ENCODE measurements around the gene TBKBP1. TPM values are rescaled to one million over a fixed set of nuclear protein-coding genes. Genes with fewer than 3 reads are reported as not detected.

Gene TBKBP1
- total RNA-seq, 1 experiment from 2014 or later: 33.2 TPM

- H3K9me3 Mint-ChIP-seq: peaks cover 8 to 22% of the 10 kb centered on the region in 2 experiments
- H2BK15ac ChIP-seq (ENCODE audit: low read depth, low read length): no peak overlapping the region
- no peak overlapping the region for H3K4me3 Mint-ChIP-seq
- no peak for TF ChIP-seq CTCF (conservative IDR thresholded peaks at IDR 0.05)
- H2AFZ ChIP-seq (ENCODE audit: low read length): no peak overlapping the region
- H3K14ac ChIP-seq (ENCODE audit: insufficient read depth, low read length): no peak overlapping the region
- no peak for DNase-seq
- H3K27me3 ChIP-seq (ENCODE audit: insufficient read depth, low read length): no peaks in the 10 kb centered on the region
- no peak overlapping the region for H3K27ac ChIP-seq (ENCODE audit: insufficient read length, low read depth, low read length)
- WGBS (ENCODE audit: extremely low coverage, insufficient read length, low lambda C conversion rate): no CpG with 5 or more reads among the region's 5 CpGs
- no peaks in the 10 kb centered on the region for H3K9me3 ChIP-seq (ENCODE audit: control insufficient read depth, low read depth, low read length)
- H3K36me3 Mint-ChIP-seq (ENCODE audit: insufficient read depth in 1 of 3, low read depth in 3 of 3): no peaks in the 10 kb centered on the region
- no peak overlapping the region for H4K8ac ChIP-seq (replicated peaks; ENCODE audit: insufficient read length, low read depth, low read length)
- no peak overlapping the region for H2BK12ac ChIP-seq (ENCODE audit: insufficient read length, low read depth, low read length)
- H4K5ac ChIP-seq (ENCODE audit: insufficient read length, low read depth, low read length): no peak overlapping the region
- H3K79me2 ChIP-seq (ENCODE audit: insufficient read depth, low read length): no peaks in the 10 kb centered on the region
- H3K9ac ChIP-seq (ENCODE audit: extremely low read depth, insufficient read length, low read length): no peak overlapping the region
- H2BK120ac ChIP-seq (ENCODE audit: low read depth, low read length, poor library complexity, severe bottlenecking): no peak overlapping the region
- peaks cover 43% of the 10 kb centered on the region for H3K27me3 Mint-ChIP-seq (ENCODE audit: low read depth)
- H3T11ph ChIP-seq (ENCODE audit: low read length): no peak overlapping the region
- no peak overlapping the region for H3K4me2 ChIP-seq (ENCODE audit: insufficient read depth, insufficient read length, low read length)
- H4K91ac ChIP-seq (ENCODE audit: insufficient read length, low read depth, low read length): no peak overlapping the region
- no peaks in the 10 kb centered on the region for H3K79me1 ChIP-seq (ENCODE audit: insufficient read depth, low read depth, low read length, poor library complexity, severe bottlenecking)
- H3K56ac ChIP-seq (ENCODE audit: insufficient read length, low read depth, low read length): no peak overlapping the region
- H2BK5ac ChIP-seq (ENCODE audit: insufficient read length, low read length): no peak overlapping the region
- no peak overlapping the region for H3K23ac ChIP-seq (ENCODE audit: insufficient read length, low read depth, low read length)
- H3K4me1 Mint-ChIP-seq: no peaks in the 10 kb centered on the region
- H2BK20ac ChIP-seq (ENCODE audit: low read depth, low read length, poor library complexity, severe bottlenecking): no peak overlapping the region
- no peaks in the 10 kb centered on the region for H4K20me1 ChIP-seq (ENCODE audit: control insufficient read depth, insufficient read depth, insufficient read length)
- no peaks in the 10 kb centered on the region for H3K4me1 ChIP-seq (ENCODE audit: insufficient read depth, low read length)
- no peak overlapping the region for H3K27ac Mint-ChIP-seq
- no peak overlapping the region for H3K18ac ChIP-seq (ENCODE audit: insufficient read length, low read depth, low read length)
- H2AK5ac ChIP-seq (ENCODE audit: insufficient read length, low read length): no peak overlapping the region
- no peaks in the 10 kb centered on the region for H3K23me2 ChIP-seq (ENCODE audit: insufficient read length, low read depth, low read length, poor library complexity, severe bottlenecking)
- no peak overlapping the region for H3K4ac ChIP-seq (ENCODE audit: low read depth, low read length)
These were observed 66.6 kb downstream of the TBKBP1 start for GRCh38 chr17:47760409-47761140.

Other genes starting within 250 kb of the TBKBP1 start
- gene NPEPPS, start 163.1 kb upstream of the TBKBP1 start, total RNA-seq (2021): 116 and 117 TPM in 2 replicates
- 742 and 764 TPM in 2 replicates for gene KPNB1, start 44.2 kb upstream of the TBKBP1 start, total RNA-seq (2021)
- gene TBX21, start 39.1 kb downstream of the TBKBP1 start, total RNA-seq (2021): not detected in 2 replicates
- 12.0 and 13.0 TPM in 2 replicates for gene OSBPL7, start 127.6 kb downstream of the TBKBP1 start, total RNA-seq (2021)
- 67.2 and 68.4 TPM in 2 replicates for gene MRPL10, start 137.4 kb downstream of the TBKBP1 start, total RNA-seq (2021)
- 0.29 and 0.31 TPM in 2 replicates for gene LRRC46, start 137.5 kb downstream of the TBKBP1 start, total RNA-seq (2021)
- 34.0 and 38.6 TPM in 2 replicates for gene SCRN2, start 147.1 kb downstream of the TBKBP1 start, total RNA-seq (2021)
- gene SP6, start 157.0 kb downstream of the TBKBP1 start, total RNA-seq (2021): 0.90 and 0.92 TPM in 2 replicates
- gene SP2, start 202.1 kb downstream of the TBKBP1 start, total RNA-seq (2021): 19.3 and 20.0 TPM in 2 replicates
- 6.7 and 7.3 TPM in 2 replicates for gene PNPO, start 247.4 kb downstream of the TBKBP1 start, total RNA-seq (2021)

Measured in H9 (cell line).